D721Med (cell line): ENCODE results near the gene ACAD9.
A peak's percentile ranks its signal among the peaks of the same experiment; 100 is the strongest.

Experiments
- DNase-seq: peaks from one replicate; pipeline ENCODE4 v3.0.0; 2011; ENCODE audit warnings: low spot score; ENCODE audit not compliant: insufficient read length
- FAIRE-seq: peaks from 2 replicates; lab custom pipeline; 2011; peaks lifted over from hg19 to GRCh38; lab: Jason Lieb, UNC
- CTCF ChIP-seq: IDR thresholded peaks from 2 replicates; pipeline ENCODE4 v1.5.1; 2012; ENCODE audit warnings: mild to moderate bottlenecking, control low read depth; ENCODE audit not compliant: insufficient read depth; ENCODE audit errors: missing control alignments

ACAD9 gene

GRCh38 chr3:128845778-128846485 lies 33.5 kb upstream of the ACAD9 start:
- FAIRE-seq (no peak), DNase-seq (no peak)
- peak; percentile 44 for TF ChIP-seq CTCF

- no peak for TF ChIP-seq CTCF
- no peak for FAIRE-seq
- DNase-seq = no peak
Measured at GRCh38 chr3:128846486-128846891, 32.9 kb upstream of the ACAD9 start.

GRCh38 chr3:128847666-128848370 lies 31.6 kb upstream of the ACAD9 start:
- FAIRE-seq (no peak), DNase-seq (no peak)
- no peak for TF ChIP-seq CTCF

- no peak for TF ChIP-seq CTCF
- DNase-seq (no peak), FAIRE-seq (no peak)
Measured at GRCh38 chr3:128848936-128849335, 30.5 kb upstream of the ACAD9 start.

GRCh38 chr3:128849911-128850455 lies 29.4 kb upstream of the ACAD9 start:
- FAIRE-seq = no peak
- TF ChIP-seq CTCF = no peak
- no peak for DNase-seq

GRCh38 chr3:128850544-128850943 lies 28.9 kb upstream of the ACAD9 start:
- DNase-seq = no peak
- TF ChIP-seq CTCF = no peak
- no peak for FAIRE-seq

GRCh38 chr3:128851601-128852000 lies 27.8 kb upstream of the ACAD9 start:
- FAIRE-seq (no peak), DNase-seq (no peak)
- no peak for TF ChIP-seq CTCF
